Measurements from ENCODE around the gene AGPS. TPM values are rescaled to one million over a fixed set of nuclear protein-coding genes. Genes with fewer than 3 reads are reported as not detected.

The AGPS gene
- total and polyA plus RNA-seq, 4 experiments from 2014 or later: 13.8 to 29.7 (median 22.9) TPM

DNA sequence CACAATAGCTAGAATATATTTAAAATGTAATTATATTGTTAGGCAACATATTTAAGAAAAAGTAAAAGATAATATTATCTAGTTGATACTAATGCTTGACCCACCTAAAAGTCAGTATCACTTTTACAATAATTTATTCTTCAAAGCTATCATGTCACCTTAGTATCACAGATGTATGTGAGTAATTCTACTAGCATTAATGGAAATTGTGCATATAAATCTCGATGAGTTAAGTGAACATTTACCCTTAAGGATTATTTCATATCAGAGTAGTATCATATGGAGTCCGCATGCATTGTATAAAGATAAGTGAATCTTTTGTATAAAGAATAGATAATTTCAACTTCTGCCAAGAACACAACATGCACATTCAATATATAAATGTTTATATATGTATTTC, 103.4 kb downstream of the AGPS start:
- H3K4me1 ChIP-seq (ENCODE audit: insufficient read depth, low read length): no peaks in the 10 kb centered on the region
- H3K9me3 ChIP-seq (ENCODE audit: control insufficient read depth in 1 of 2, low read length in 2 of 2): no peaks in the 10 kb centered on the region
- no peak overlapping the region for H3K4me3 ChIP-seq (ENCODE audit: low read length in 2 of 2)
- peaks cover 7% of the 10 kb centered on the region for H3K36me3 ChIP-seq (ENCODE audit: insufficient read depth, low read length)
- intact Hi-C loops (cut with micrococcal nuclease): no loop called here
- CTCF ChIA-PET (ENCODE audit: partially characterized antibody): interaction anchor here (0.7 kb wide), 1 partner anchor 231 kb away, joined by 3 read pairs; no protein-coding TSS in a partner anchor
- no peaks in the 10 kb centered on the region for H3K27me3 ChIP-seq (ENCODE audit: insufficient read depth, low read length)
- DNase-seq: no peak
- Mint-ChIP-seq H3K36me3 (peaks cover 22 to 30% of the 10 kb centered on the region in 2 donors), H3K9me3 (no peaks in the 10 kb centered on the region), H3K4me3 (no peak overlapping the region), H3K27ac (no peak overlapping the region), H3K4me1 (peaks cover 0 to 2% (median 0%) of the 10 kb centered on the region in 4 donors), H3K27me3 (no peaks in the 10 kb centered on the region)
- H3K27ac ChIP-seq (ENCODE audit: low read depth, low read length): no peak overlapping the region
- POLR2A ChIA-PET (ENCODE audit: partially characterized antibody): no interaction called here

DNA sequence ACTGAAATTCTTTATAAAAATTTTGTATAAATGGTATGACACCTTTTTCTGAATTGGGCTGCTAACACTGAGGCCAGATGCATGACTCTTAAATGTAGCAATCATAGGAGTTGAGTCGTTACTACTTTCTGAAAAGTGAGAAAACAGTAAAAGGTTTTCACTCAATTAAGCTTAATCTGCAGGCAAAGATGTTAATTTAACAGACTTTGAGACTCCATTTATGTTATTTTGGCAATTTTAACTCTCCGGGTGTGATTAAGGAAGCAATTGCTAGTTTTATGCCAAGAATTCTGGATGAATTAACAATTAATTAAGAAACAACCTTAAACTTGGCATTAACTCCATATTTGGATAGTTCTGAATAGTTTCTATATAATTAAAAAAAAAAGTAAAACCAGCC, 104.3 kb downstream of the AGPS start:
- H3K27me3 Mint-ChIP-seq: no peaks in the 10 kb centered on the region
- Histone ChIP-seq H3K9me3 (ENCODE audit: control insufficient read depth in 1 of 2, low read length in 2 of 2) (no peaks in the 10 kb centered on the region), H3K27me3 (ENCODE audit: insufficient read depth, low read length) (no peaks in the 10 kb centered on the region), H3K36me3 (ENCODE audit: insufficient read depth, low read length) (peaks cover 7% of the 10 kb centered on the region), H3K4me3 (ENCODE audit: low read length in 2 of 2) (no peak overlapping the region), H3K27ac (ENCODE audit: low read depth, low read length) (no peak overlapping the region), H3K4me1 (ENCODE audit: insufficient read depth, low read length) (no peaks in the 10 kb centered on the region)
- H3K4me1 Mint-ChIP-seq: peaks cover 0 to 2% (median 0%) of the 10 kb centered on the region in 4 donors
- CTCF ChIA-PET (ENCODE audit: partially characterized antibody): no interaction called here
- H3K36me3 Mint-ChIP-seq: peaks cover 25 to 28% of the 10 kb centered on the region in 2 donors
- intact Hi-C loops (cut with micrococcal nuclease): no loop called here
- no peak for DNase-seq
- no peak overlapping the region for H3K4me3 Mint-ChIP-seq
- no peak overlapping the region for H3K27ac Mint-ChIP-seq
- H3K9me3 Mint-ChIP-seq: no peaks in the 10 kb centered on the region
- POLR2A ChIA-PET (ENCODE audit: partially characterized antibody): no interaction called here

DNA sequence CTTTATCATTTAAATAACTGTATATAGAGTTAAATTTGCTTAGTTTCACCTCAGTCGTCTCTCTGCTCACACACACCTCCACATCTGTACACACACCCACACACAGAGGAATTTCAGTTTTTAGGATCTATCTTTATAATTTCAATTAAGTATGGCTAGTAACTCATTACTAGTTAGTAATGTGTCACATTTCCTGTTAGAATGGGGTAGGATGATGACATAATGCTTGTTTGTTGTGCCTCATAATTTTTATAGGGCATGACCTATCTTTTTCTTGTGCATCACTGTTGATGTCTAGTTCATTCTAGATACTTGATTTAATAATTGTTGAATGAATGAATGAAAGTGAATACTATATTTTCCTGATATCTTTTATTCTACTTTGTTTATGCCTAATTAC, 108.6 kb downstream of the AGPS start:
- intact Hi-C loops (cut with micrococcal nuclease): no loop called here
- H3K27ac Mint-ChIP-seq: no peak overlapping the region
- CTCF ChIA-PET (ENCODE audit: partially characterized antibody): no interaction called here

DNA sequence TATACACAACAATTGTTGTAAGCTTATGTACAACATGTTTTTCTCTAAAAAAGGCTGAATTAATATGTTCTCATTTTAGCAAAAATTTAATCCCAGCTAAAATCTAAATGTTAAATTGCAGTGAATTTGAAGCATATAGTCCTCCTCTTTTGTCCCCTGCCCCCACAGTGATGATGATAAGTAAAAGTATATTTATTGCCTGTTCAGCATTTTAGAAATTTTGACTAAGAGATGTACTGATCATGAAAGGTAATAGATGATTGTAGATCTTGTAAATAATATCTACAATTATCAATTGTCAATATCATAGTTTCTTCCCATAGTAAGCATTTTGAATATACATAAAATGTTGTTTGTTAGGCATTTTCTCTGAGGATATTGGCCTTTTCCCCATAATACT, 113.9 kb downstream of the AGPS start:
- no peak for DNase-seq
- H3K4me1 ChIP-seq (ENCODE audit: insufficient read depth, low read length): no peaks in the 10 kb centered on the region
- POLR2A ChIA-PET (ENCODE audit: partially characterized antibody): no interaction called here
- no peaks in the 10 kb centered on the region for H3K27me3 ChIP-seq (ENCODE audit: insufficient read depth, low read length)
- no peaks in the 10 kb centered on the region for H3K36me3 ChIP-seq (ENCODE audit: insufficient read depth, low read length)
- H3K4me3 ChIP-seq (ENCODE audit: low read length in 2 of 2): no peak overlapping the region
- H3K27ac ChIP-seq (ENCODE audit: low read depth, low read length): no peak overlapping the region
- H3K27me3 Mint-ChIP-seq: no peaks in the 10 kb centered on the region
- H3K4me1 Mint-ChIP-seq: peaks cover 0 to 3% (median 0%) of the 10 kb centered on the region in 4 donors
- intact Hi-C loops (cut with micrococcal nuclease): no loop called here
- no peaks in the 10 kb centered on the region for H3K9me3 Mint-ChIP-seq
- H3K4me3 Mint-ChIP-seq: no peak overlapping the region
- H3K27ac Mint-ChIP-seq: no peak overlapping the region
- peaks cover 38 to 42% of the 10 kb centered on the region in 2 donors for H3K36me3 Mint-ChIP-seq
- CTCF ChIA-PET (ENCODE audit: partially characterized antibody): interaction anchor here (1.2 kb wide), 1 partner anchor 18 kb away, joined by 3 read pairs; no protein-coding TSS in a partner anchor
- no peaks in the 10 kb centered on the region for H3K9me3 ChIP-seq (ENCODE audit: control insufficient read depth in 1 of 2, low read length in 2 of 2)

More for the DNA sequence above, 108.6 kb downstream of the AGPS start:
- Histone ChIP-seq H3K36me3 (ENCODE audit: insufficient read depth, low read length) (no peaks in the 10 kb centered on the region), H3K9me3 (ENCODE audit: control insufficient read depth in 1 of 2, low read length in 2 of 2) (no peaks in the 10 kb centered on the region), H3K27ac (ENCODE audit: low read depth, low read length) (no peak overlapping the region), H3K4me3 (ENCODE audit: low read length in 2 of 2) (no peak overlapping the region), H3K4me1 (ENCODE audit: insufficient read depth, low read length) (no peaks in the 10 kb centered on the region), H3K27me3 (ENCODE audit: insufficient read depth, low read length) (no peaks in the 10 kb centered on the region)
- no peak for DNase-seq
- POLR2A ChIA-PET (ENCODE audit: partially characterized antibody): no interaction called here
- Mint-ChIP-seq H3K4me3 (no peak overlapping the region), H3K27me3 (no peaks in the 10 kb centered on the region), H3K4me1 (peaks cover 0 to 3% (median 0%) of the 10 kb centered on the region in 4 donors), H3K36me3 (peaks cover 21 to 27% of the 10 kb centered on the region in 2 donors), H3K9me3 (no peaks in the 10 kb centered on the region)

DNA sequence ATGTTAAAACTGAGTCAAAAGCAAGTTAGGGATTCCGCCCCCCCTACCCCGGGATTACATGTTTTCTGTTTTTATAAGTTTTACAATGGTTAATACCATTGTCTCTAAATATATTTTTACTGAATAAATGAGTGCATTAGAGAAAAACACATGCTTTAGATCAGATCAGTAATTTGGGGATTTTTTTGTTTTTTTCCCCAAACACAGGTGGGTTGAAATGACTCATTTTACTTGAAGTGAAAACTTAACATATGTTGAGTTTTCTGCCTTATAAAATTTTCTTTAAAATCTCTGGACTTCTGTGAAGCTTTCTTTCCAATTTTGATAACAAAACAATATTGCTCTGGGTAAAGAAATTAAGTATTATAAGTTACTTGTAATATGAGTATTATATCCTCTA, 114.4 kb downstream of the AGPS start:
- no peaks in the 10 kb centered on the region for H3K4me1 ChIP-seq (ENCODE audit: insufficient read depth, low read length)
- POLR2A ChIA-PET (ENCODE audit: partially characterized antibody): no interaction called here
- Mint-ChIP-seq H3K27me3 (no peaks in the 10 kb centered on the region), H3K36me3 (peaks cover 42% of the 10 kb centered on the region in 2 donors), H3K9me3 (no peaks in the 10 kb centered on the region), H3K4me1 (peaks cover 0 to 3% (median 0%) of the 10 kb centered on the region in 4 donors), H3K27ac (no peak overlapping the region), H3K4me3 (no peak overlapping the region)
- H3K27ac ChIP-seq (ENCODE audit: low read depth, low read length): no peak overlapping the region
- H3K4me3 ChIP-seq (ENCODE audit: low read length in 2 of 2): no peak overlapping the region
- no peaks in the 10 kb centered on the region for H3K36me3 ChIP-seq (ENCODE audit: insufficient read depth, low read length)
- CTCF ChIA-PET (ENCODE audit: partially characterized antibody): no interaction called here
- no peak for DNase-seq
- no peaks in the 10 kb centered on the region for H3K9me3 ChIP-seq (ENCODE audit: control insufficient read depth in 1 of 2, low read length in 2 of 2)
- no peaks in the 10 kb centered on the region for H3K27me3 ChIP-seq (ENCODE audit: insufficient read depth, low read length)
- intact Hi-C loops (cut with micrococcal nuclease): no loop called here

DNA sequence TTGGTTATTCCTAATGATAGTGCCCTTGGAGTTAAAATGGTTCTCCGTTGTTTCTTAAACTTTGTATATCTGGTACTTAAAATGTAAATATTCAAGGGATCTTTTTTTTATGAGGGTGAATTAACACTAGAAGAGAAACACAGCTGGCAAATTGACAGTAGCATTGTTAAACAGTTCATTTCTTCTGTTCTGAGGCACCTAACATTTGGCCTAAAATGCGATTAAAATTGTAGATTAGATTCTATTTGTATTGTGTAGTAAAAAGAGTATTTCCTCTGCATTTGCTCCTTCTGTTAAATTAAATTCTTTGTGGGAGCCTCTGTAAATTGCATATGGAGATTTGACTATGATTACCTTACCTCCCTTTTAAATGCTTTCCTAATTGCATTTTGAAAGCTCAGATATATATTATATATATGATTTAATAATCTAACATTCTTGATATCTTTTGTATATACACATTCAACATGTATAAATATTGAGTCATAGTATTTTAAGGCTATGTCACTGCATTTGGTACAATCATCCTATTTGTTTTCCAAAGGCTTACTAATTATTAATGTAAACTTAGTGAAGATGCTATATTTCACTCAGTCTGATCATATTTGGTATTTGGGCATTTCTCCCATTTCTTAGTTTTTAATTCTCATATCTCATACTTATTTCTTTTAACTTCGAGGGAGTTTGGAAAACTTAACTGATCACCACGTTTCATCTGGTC, 124.4 kb downstream of the AGPS start:
- no peak overlapping the region for H3K27ac ChIP-seq (ENCODE audit: low read depth, low read length)
- H3K4me1 ChIP-seq (ENCODE audit: insufficient read depth, low read length): no peaks in the 10 kb centered on the region
- no peaks in the 10 kb centered on the region for H3K27me3 ChIP-seq (ENCODE audit: insufficient read depth, low read length)
- DNase-seq: no peak
- ChIA-PET POLR2A (ENCODE audit: partially characterized antibody) (no interaction called here), CTCF (ENCODE audit: partially characterized antibody) (no interaction called here)
- H3K4me3 ChIP-seq (ENCODE audit: low read length in 2 of 2): no peak overlapping the region
- Mint-ChIP-seq H3K4me3 (no peak overlapping the region), H3K9me3 (no peaks in the 10 kb centered on the region), H3K27ac (no peak overlapping the region), H3K36me3 (peaks cover 53 to 58% of the 10 kb centered on the region in 2 donors), H3K27me3 (no peaks in the 10 kb centered on the region), H3K4me1 (peaks cover 0 to 2% (median 0%) of the 10 kb centered on the region in 4 donors)
- H3K36me3 ChIP-seq (ENCODE audit: insufficient read depth, low read length): no peaks in the 10 kb centered on the region
- no peaks in the 10 kb centered on the region for H3K9me3 ChIP-seq (ENCODE audit: control insufficient read depth in 1 of 2, low read length in 2 of 2)
- intact Hi-C loops (cut with micrococcal nuclease): no loop called here

DNA sequence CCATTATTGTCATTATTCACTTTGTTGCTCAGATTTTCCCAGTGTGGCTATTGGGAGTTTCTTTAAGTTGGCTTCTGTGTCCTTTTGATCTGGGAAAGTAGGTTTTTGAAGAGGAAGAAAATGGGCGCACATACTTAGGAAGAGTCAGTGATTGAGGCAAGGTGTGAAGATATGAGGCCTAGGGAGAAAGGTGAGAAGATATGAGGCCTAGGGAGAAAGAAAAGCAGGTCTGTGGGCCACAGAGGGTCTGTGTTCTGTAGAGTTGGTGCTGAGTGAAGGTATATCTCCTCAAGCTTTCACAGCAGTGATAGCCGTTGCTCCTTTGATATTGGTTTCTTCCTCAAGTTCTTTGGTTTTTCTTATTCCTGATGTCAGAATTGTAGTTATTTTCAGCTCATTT, 126.2 kb downstream of the AGPS start:
- POLR2A ChIA-PET (ENCODE audit: partially characterized antibody): no interaction called here
- Mint-ChIP-seq H3K4me1 (peaks cover 0 to 2% (median 0%) of the 10 kb centered on the region in 4 donors), H3K4me3 (no peak overlapping the region), H3K27ac (peak overlapping the region in 3 of 7 donors; percentile 3 to 22 (median 11)), H3K27me3 (no peaks in the 10 kb centered on the region), H3K9me3 (no peaks in the 10 kb centered on the region), H3K36me3 (peaks cover 51 to 55% of the 10 kb centered on the region in 2 donors)
- Histone ChIP-seq H3K4me1 (ENCODE audit: insufficient read depth, low read length) (no peaks in the 10 kb centered on the region), H3K9me3 (ENCODE audit: control insufficient read depth in 1 of 2, low read length in 2 of 2) (no peaks in the 10 kb centered on the region), H3K4me3 (ENCODE audit: low read length in 2 of 2) (no peak overlapping the region), H3K36me3 (ENCODE audit: insufficient read depth, low read length) (no peaks in the 10 kb centered on the region), H3K27ac (ENCODE audit: low read depth, low read length) (no peak overlapping the region), H3K27me3 (ENCODE audit: insufficient read depth, low read length) (no peaks in the 10 kb centered on the region)
- no peak for DNase-seq
- intact Hi-C loops (cut with micrococcal nuclease): no loop called here
- CTCF ChIA-PET (ENCODE audit: partially characterized antibody): no interaction called here

Data from CD4-positive, alpha-beta memory T cell (primary cell).